ENCODE measurements around the gene USH1C.

GRCh38 chr11:17581732-17582053 is 37.5 kb upstream of the USH1C start:
- no peak for TF ChIP-seq PATZ1 (CRISPR knock-in tag; IDR thresholded peaks at IDR 0.05)
- TF ChIP-seq MED8 (CRISPR knock-in tag; IDR thresholded peaks at IDR 0.05; ENCODE audit: insufficient replicate concordance): no peak
- no peak for TF ChIP-seq NR2C2 (CRISPR knock-in tag; IDR thresholded peaks at IDR 0.05; ENCODE audit: borderline replicate concordance)
- no peak for TF ChIP-seq ATRX (CRISPR knock-in tag; IDR thresholded peaks at IDR 0.05; ENCODE audit: borderline replicate concordance)
